Right kidney (tissue), 9 donors: ENCODE measurements around the gene JOSD2.

Experiments
- DNase-seq: peaks from one replicate; pipeline ENCODE4 v3.0.0-alpha.2; 2016
- long read RNA-seq, 8 donors: transcript quantifications; one replicate each; lab custom pipeline, GENCODE V29; 2026

JOSD2 gene
- long read RNA-seq, donor 1, transcript JOSD2-204 (5 exons, 996 nt): major isoform, 8 of 12 reads
- long read RNA-seq, donor 1, partial matches to known transcripts: 0 of 12 reads
- long read RNA-seq, donor 1, other reads (novel, unspliced or antisense): 0 of 12 reads
- long read RNA-seq, donor 2, transcript JOSD2-204 (5 exons, 996 nt): major isoform, 8 of 11 reads
- long read RNA-seq, donor 2, partial matches to known transcripts: 0 of 11 reads
- long read RNA-seq, donor 2, other reads (novel, unspliced or antisense): 0 of 11 reads
- long read RNA-seq, donor 3, transcript JOSD2-204 (5 exons, 996 nt): major isoform, 5 of 5 reads
- long read RNA-seq, donor 3, partial matches to known transcripts: 0 of 5 reads
- long read RNA-seq, donor 3, other reads (novel, unspliced or antisense): 0 of 5 reads
- long read RNA-seq, donor 4, partial matches to known transcripts: 0 of 10 reads
- long read RNA-seq, donor 4, other reads (novel, unspliced or antisense): 0 of 10 reads
- long read RNA-seq, donor 5, transcript JOSD2-204 (5 exons, 996 nt): major isoform, 11 of 14 reads
- long read RNA-seq, donor 5, partial matches to known transcripts: 0 of 14 reads
- long read RNA-seq, donor 5, other reads (novel, unspliced or antisense): 0 of 14 reads
- long read RNA-seq, donor 6, transcript JOSD2-204 (5 exons, 996 nt): major isoform, 12 of 14 reads
- long read RNA-seq, donor 6, partial matches to known transcripts: 0 of 14 reads
- long read RNA-seq, donor 6, other reads (novel, unspliced or antisense): 0 of 14 reads
- long read RNA-seq, donor 7, transcript JOSD2-204 (5 exons, 996 nt): major isoform, 11 of 15 reads
- long read RNA-seq, donor 7, partial matches to known transcripts: 0 of 15 reads
- long read RNA-seq, donor 7, other reads (novel, unspliced or antisense): 0 of 15 reads
- long read RNA-seq, donor 8, transcript JOSD2-204 (5 exons, 996 nt): major isoform, 7 of 12 reads
- long read RNA-seq, donor 8, partial matches to known transcripts: 0 of 12 reads
- long read RNA-seq, donor 8, other reads (novel, unspliced or antisense): 0 of 12 reads

- peak; percentile 92 for DNase-seq
Measured at GRCh38 chr19:50511069-50511822, at the start of gene JOSD2. JOSD2 (minus strand) TSS chr19:50511191; CDS start chr19:50510431, 760 bp downstream.

- DNase-seq: no peak
Measured at GRCh38 chr19:50559636-50560035, 48.6 kb upstream of the JOSD2 start.

GRCh38 chr19:50558449-50558848 lies 47.5 kb upstream of the JOSD2 start:
- DNase-seq: no peak

- DNase-seq: no peak
Measured at GRCh38 chr19:50558039-50558438, 47.0 kb upstream of the JOSD2 start.

- peak; percentile 67 for DNase-seq
Measured at GRCh38 chr19:50557009-50557613, 46.1 kb upstream of the JOSD2 start.

- peak; percentile 77 for DNase-seq
Measured at GRCh38 chr19:50556282-50557008, 45.5 kb upstream of the JOSD2 start.

GRCh38 chr19:50555450-50556281 lies 44.7 kb upstream of the JOSD2 start:
- no peak for DNase-seq

GRCh38 chr19:50555033-50555432 lies 44.0 kb upstream of the JOSD2 start:
- no peak for DNase-seq

- DNase-seq: no peak
Measured at GRCh38 chr19:50554212-50554611, 43.2 kb upstream of the JOSD2 start.

- no peak for DNase-seq
Measured at GRCh38 chr19:50553134-50553703, 42.2 kb upstream of the JOSD2 start.

GRCh38 chr19:50552540-50552939 lies 41.5 kb upstream of the JOSD2 start:
- DNase-seq: no peak

- peak; percentile 69 for DNase-seq
Measured at GRCh38 chr19:50551715-50552187, 40.8 kb upstream of the JOSD2 start.

- DNase-seq: no peak
Measured at GRCh38 chr19:50551034-50551714, 40.2 kb upstream of the JOSD2 start.

- no peak for DNase-seq
Measured at GRCh38 chr19:50550594-50550966, 39.6 kb upstream of the JOSD2 start.

GRCh38 chr19:50549927-50550593 lies 39.1 kb upstream of the JOSD2 start:
- DNase-seq: no peak

- DNase-seq: no peak
Measured at GRCh38 chr19:50549059-50549926, 38.3 kb upstream of the JOSD2 start.
